ENCODE measurements around the gene CIPC. TPM values are rescaled to one million over a fixed set of nuclear protein-coding genes. Genes with fewer than 3 reads are reported as not detected.

Gene CIPC
- total RNA-seq, 6 experiments from 2014 or later, result 10.4 to 18.7 (median 12.7) TPM

DNA sequence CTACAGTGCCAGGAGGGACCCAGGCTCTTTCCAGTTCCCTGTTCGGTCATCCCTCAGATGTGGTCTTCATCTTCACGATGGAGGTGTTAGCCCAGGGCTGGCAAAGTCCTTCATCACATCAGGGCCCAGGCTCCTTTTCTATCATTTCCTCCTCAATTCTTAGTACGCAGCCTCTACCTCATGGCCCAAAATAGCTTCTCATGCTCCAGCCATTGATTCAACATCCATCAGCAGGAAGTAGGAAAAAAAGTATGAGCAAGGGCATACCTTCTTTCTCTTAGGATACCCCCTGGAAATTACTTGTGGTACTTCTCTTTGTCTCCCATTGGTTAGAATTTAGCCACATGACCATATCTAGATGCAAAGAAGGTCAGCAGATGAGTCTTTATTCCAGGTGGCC, 55.7 kb downstream of the CIPC start:
- no peak overlapping the region for H3K27ac ChIP-seq
- H3K27me3 ChIP-seq, result no peaks in the 10 kb centered on the region
- no peak for TF ChIP-seq CTCF (IDR thresholded peaks at IDR 0.05)
- no peak for TF ChIP-seq POLR2A (IDR thresholded peaks at IDR 0.05)
- H3K4me3 ChIP-seq, result no peak overlapping the region
- intact Hi-C loops (cut with DNase I), result loop anchor here in 1 of 2 donors (10.0 kb wide), 1 partner anchor 141 kb away; no protein-coding TSS in a partner anchor
- ATAC-seq, result no peak
- WGBS (ENCODE audit: insufficient coverage, low coverage, low lambda C conversion rate, missing lambda C conversion rate), result 74% methylated on average over 3 of the region's 3 CpGs
- no peaks in the 10 kb centered on the region for H3K36me3 ChIP-seq
- DNase-seq, result no peak
- no peaks in the 10 kb centered on the region for H3K4me1 ChIP-seq
- H3K9me3 ChIP-seq, result no peaks in the 10 kb centered on the region

- Histone ChIP-seq H3K4me1 (no peaks in the 10 kb centered on the region), H3K27ac (no peak overlapping the region), H3K27me3 (no peaks in the 10 kb centered on the region), H3K4me3 (no peak overlapping the region), H3K36me3 (no peaks in the 10 kb centered on the region), H3K9me3 (no peaks in the 10 kb centered on the region)
- ATAC-seq, result no peak
- TF ChIP-seq CTCF (IDR thresholded peaks at IDR 0.05), result no peak
- no peak for TF ChIP-seq POLR2A (IDR thresholded peaks at IDR 0.05)
- no peak for DNase-seq
- intact Hi-C loops (cut with DNase I), result loop anchor here in 1 of 2 donors (10.0 kb wide), 1 partner anchor 140 kb away; no protein-coding TSS in a partner anchor
- 49% methylated on average over 7 of the region's 7 CpGs for WGBS (ENCODE audit: insufficient coverage, low coverage, low lambda C conversion rate, missing lambda C conversion rate)
Observed at GRCh38 chr14:77154421-77154820, 56.4 kb downstream of the CIPC start.

DNA sequence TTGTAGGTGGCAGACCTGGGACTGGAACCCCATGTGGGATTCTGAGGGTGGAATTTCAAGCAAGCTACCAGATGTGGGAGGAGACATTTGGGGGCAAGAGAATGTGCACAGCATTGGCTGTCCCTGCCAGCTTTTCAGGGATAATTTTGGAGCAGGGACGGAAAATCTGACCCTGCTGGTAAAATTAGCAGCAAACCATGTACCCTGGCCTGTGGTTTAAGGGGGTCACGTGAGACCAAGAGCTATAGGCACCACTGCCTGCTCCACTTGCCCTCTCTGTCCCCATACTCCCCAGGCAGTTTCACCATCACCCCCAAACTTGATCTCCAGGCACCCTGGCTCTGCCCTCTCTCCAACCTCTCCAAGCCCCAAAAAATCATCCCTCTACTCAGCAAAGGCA, 57.0 kb downstream of the CIPC start:
- TF ChIP-seq CTCF (IDR thresholded peaks at IDR 0.05) (no peak), POLR2A (IDR thresholded peaks at IDR 0.05) (no peak)
- no peak for DNase-seq
- H3K36me3 ChIP-seq, result no peaks in the 10 kb centered on the region
- H3K27ac ChIP-seq, result no peak overlapping the region
- no CpG with 5 or more reads among the region's 2 CpGs for WGBS (ENCODE audit: insufficient coverage, low coverage, low lambda C conversion rate, missing lambda C conversion rate)
- no peak overlapping the region for H3K4me3 ChIP-seq
- no peaks in the 10 kb centered on the region for H3K9me3 ChIP-seq
- H3K27me3 ChIP-seq, result no peaks in the 10 kb centered on the region
- intact Hi-C loops (cut with DNase I), result loop anchor here in 1 of 2 donors (10.0 kb wide), 1 partner anchor 140 kb away; no protein-coding TSS in a partner anchor
- H3K4me1 ChIP-seq, result no peaks in the 10 kb centered on the region
- ATAC-seq, result no peak

- Histone ChIP-seq H3K27me3 (no peaks in the 10 kb centered on the region), H3K36me3 (no peaks in the 10 kb centered on the region), H3K9me3 (no peaks in the 10 kb centered on the region), H3K4me1 (no peaks in the 10 kb centered on the region), H3K4me3 (no peak overlapping the region), H3K27ac (no peak overlapping the region)
- intact Hi-C loops (cut with DNase I), result loop anchor here in 1 of 2 donors (10.0 kb wide), 1 partner anchor 137 kb away; no protein-coding TSS in a partner anchor
- no peak for TF ChIP-seq CTCF (IDR thresholded peaks at IDR 0.05)
- DNase-seq (no peak), ATAC-seq (no peak)
- 30% methylated on average over 10 of the region's 11 CpGs for WGBS (ENCODE audit: insufficient coverage, low coverage, low lambda C conversion rate, missing lambda C conversion rate)
Observed at GRCh38 chr14:77157740-77158139, 59.7 kb downstream of the CIPC start.
